Esophagus squamous epithelium (tissue), 4 donors: ENCODE results near the gene LRRC28.

ENCODE experiments used
- POLR2A ChIP-seq, 4 donors: fragments of 450-650 bp; IDR thresholded peaks; one replicate each; pipeline ENCODE4 v1.6.1; 2017; ENCODE audit warnings: antibody characterized with exemption in 4 of 4, mild to moderate bottlenecking in 4 of 4, moderate library complexity in 3 of 4
- TF ChIP-seq, protein P1 (sequence below), 6 experiments: fragments of 450-650 bp in 4 of 6; fragments of 200-600 bp in 2 of 6; sonication (generic) in 2 of 6; IDR thresholded peaks; one replicate each; pipeline ENCODE4 v1.5.1; 2016 to 2019; ENCODE audit warnings: antibody characterized with exemption in 6 of 6, mild to moderate bottlenecking in 4 of 6, moderate library complexity in 4 of 6

DNA sequence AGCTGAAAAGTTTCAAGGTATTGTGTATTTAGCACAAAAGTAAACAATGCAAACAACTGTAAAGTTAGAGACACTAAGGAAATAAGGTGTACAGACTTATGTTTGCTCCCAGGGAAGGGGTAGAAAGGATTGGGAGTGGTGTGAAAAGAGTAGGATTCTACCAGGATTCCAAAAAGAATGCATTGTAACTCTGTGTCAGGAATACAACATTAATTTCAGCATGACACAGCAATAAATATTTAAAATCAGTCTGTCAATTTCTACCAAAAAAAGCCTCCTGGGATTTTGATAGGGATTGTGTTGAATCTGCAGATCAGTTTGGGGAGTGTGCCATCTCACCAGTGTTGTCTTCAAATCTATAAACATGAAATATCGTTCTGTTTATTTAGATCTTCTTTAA is 73.4 kb downstream of the LRRC28 start:
- no peak for TF ChIP-seq POLR2A (IDR thresholded peaks at IDR 0.05)
- TF ChIP-seq, protein P1, sequence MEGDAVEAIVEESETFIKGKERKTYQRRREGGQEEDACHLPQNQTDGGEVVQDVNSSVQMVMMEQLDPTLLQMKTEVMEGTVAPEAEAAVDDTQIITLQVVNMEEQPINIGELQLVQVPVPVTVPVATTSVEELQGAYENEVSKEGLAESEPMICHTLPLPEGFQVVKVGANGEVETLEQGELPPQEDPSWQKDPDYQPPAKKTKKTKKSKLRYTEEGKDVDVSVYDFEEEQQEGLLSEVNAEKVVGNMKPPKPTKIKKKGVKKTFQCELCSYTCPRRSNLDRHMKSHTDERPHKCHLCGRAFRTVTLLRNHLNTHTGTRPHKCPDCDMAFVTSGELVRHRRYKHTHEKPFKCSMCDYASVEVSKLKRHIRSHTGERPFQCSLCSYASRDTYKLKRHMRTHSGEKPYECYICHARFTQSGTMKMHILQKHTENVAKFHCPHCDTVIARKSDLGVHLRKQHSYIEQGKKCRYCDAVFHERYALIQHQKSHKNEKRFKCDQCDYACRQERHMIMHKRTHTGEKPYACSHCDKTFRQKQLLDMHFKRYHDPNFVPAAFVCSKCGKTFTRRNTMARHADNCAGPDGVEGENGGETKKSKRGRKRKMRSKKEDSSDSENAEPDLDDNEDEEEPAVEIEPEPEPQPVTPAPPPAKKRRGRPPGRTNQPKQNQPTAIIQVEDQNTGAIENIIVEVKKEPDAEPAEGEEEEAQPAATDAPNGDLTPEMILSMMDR (IDR thresholded peaks at IDR 0.05), result no peak
